GM12878 (cell line): ENCODE data around the gene C9orf50. TPM values are rescaled to one million over a fixed set of nuclear protein-coding genes. Genes with fewer than 3 reads are reported as not detected.
A peak's percentile ranks its signal among the peaks of the same experiment; 100 is the strongest.

Experiments
- ATAC-seq: fragments of 200-7000 bp; cut with Tn5 transposase; 3 replicates; pipeline ENCODE4 v1.9.1; 2020; ENCODE audit warnings: mild to moderate bottlenecking, moderate library complexity
- BruUV-seq: library from RNA; stranded (reverse); fragments of 400-500 nt; replicated peaks from 2 replicates; lab custom pipeline; 2021; lab: Mats Ljungman, UMichigan
- CTCF ChIA-PET: fragments of 300-600 bp; sonication (Branson Sonifier 250); formaldehyde crosslinking; extraction: SDS; loops from one replicate; lab custom pipeline; 2021; ENCODE audit warnings: inconsistent platforms; lab: Yijun Ruan, JAX
- POLR2A ChIA-PET: fragments of 350-600 bp; formaldehyde crosslinking; extraction: SDS; loops from one replicate; lab custom pipeline; 2021; ENCODE audit warnings: inconsistent platforms; lab: Charles Lee
- RAD21 ChIA-PET: fragments of 300-600 bp; sonication (Branson Sonifier 250); formaldehyde crosslinking; loops from one replicate; lab custom pipeline; 2023; ENCODE audit warnings: antibody characterized with exemption; ENCODE audit not compliant: unreplicated experiment; lab: Charles Lee
- SMC1A ChIA-PET: fragments of 300-600 bp; sonication (Branson Sonifier 250); formaldehyde crosslinking; loops from one replicate; lab custom pipeline; 2023; ENCODE audit not compliant: unreplicated experiment, uncharacterized antibody; lab: Charles Lee
- DNase-seq: peaks from one replicate; pipeline ENCODE4 v3.0.0-alpha.2; 2011; ENCODE audit warnings: low read depth, low spot score
- FAIRE-seq: peaks from 3 replicates; lab custom pipeline; 2011; peaks lifted over from hg19 to GRCh38; lab: Jason Lieb, UNC
- H2AFZ ChIP-seq: 2 replicates; pipeline ENCODE4 v1.6.0; 2011; ENCODE audit warnings: low read depth, low read length, control low read depth; ENCODE audit not compliant: control insufficient read depth
- H3K27ac ChIP-seq: 2 replicates; pipeline ENCODE4 v1.5.1; 2011; ENCODE audit warnings: control low read depth; ENCODE audit not compliant: control insufficient read depth, insufficient read depth
- H3K27me3 ChIP-seq, 2 experiments: replicated peaks in 1 of 2; 2 replicates each; pipeline versions ENCODE4 v1.6.0 to v1.6.1; 2011; ENCODE audit warnings: low read length in 1 of 2; ENCODE audit not compliant: control insufficient read depth in 2 of 2, insufficient read depth in 2 of 2
- H3K36me3 ChIP-seq, 2 experiments: 2 replicates each; pipeline ENCODE4 v1.5.1; 2011; ENCODE audit warnings: low read length in 1 of 2; ENCODE audit not compliant: control insufficient read depth in 2 of 2, insufficient read depth in 2 of 2
- H3K4me1 ChIP-seq: 2 replicates; pipeline ENCODE4 v1.6.1; 2011; ENCODE audit warnings: mild to moderate bottlenecking, low read length, moderate library complexity, mixed read lengths; ENCODE audit not compliant: control insufficient read depth, insufficient read depth
- H3K4me2 ChIP-seq: 2 replicates; pipeline ENCODE4 v1.6.0; 2011; ENCODE audit warnings: control low read depth; ENCODE audit not compliant: control insufficient read depth, insufficient read depth
- H3K4me3 ChIP-seq: fragments of 200-600 bp; sonication (generic); 2 replicates; pipeline ENCODE4 v1.5.1; 2016
- H3K79me2 ChIP-seq: 2 replicates; pipeline ENCODE4 v1.6.0; 2011; ENCODE audit warnings: low read length; ENCODE audit not compliant: control insufficient read depth, insufficient read depth
- H3K9ac ChIP-seq: 2 replicates; pipeline ENCODE4 v1.8.0; 2011; ENCODE audit warnings: low read length, control low read depth, mixed read lengths; ENCODE audit not compliant: control insufficient read depth, insufficient read depth
- H3K9me3 ChIP-seq: replicated peaks from 3 replicates; pipeline ENCODE4 v1.5.1; 2011; ENCODE audit warnings: mild to moderate bottlenecking, low read length; ENCODE audit not compliant: control insufficient read depth, insufficient read depth
- H4K20me1 ChIP-seq: 2 replicates; pipeline ENCODE4 v1.6.0; 2011; ENCODE audit not compliant: control insufficient read depth, insufficient read depth
- BCL11A ChIP-seq: IDR thresholded peaks from 2 replicates; pipeline ENCODE4 v1.6.1; 2011; ENCODE audit warnings: low read depth, low read length
- CREM ChIP-seq: IDR thresholded peaks from 2 replicates; pipeline ENCODE4 v1.6.1; 2014; ENCODE audit warnings: antibody characterized with exemption, low read depth
- IKZF1 ChIP-seq: fragments of 450-650 bp; conservative IDR thresholded peaks from 2 replicates; pipeline ENCODE4 v1.6.1; 2017; ENCODE audit warnings: antibody characterized with exemption, mild to moderate bottlenecking
- PML ChIP-seq: IDR thresholded peaks from 2 replicates; pipeline ENCODE4 v1.6.1; 2012; ENCODE audit warnings: low read length, inconsistent platforms
- SMAD1 ChIP-seq: fragments of 450-650 bp; IDR thresholded peaks from 2 replicates; pipeline ENCODE4 v1.6.1; 2018; ENCODE audit warnings: mild to moderate bottlenecking, low read depth; ENCODE audit not compliant: partially characterized antibody
- SUPT20H ChIP-seq: IDR thresholded peaks from 2 replicates; pipeline ENCODE4 v1.6.1; 2011; ENCODE audit warnings: low read depth, mild to moderate bottlenecking, low read length, moderate library complexity, borderline replicate concordance; ENCODE audit not compliant: control insufficient read depth
- ZNF274 ChIP-seq: IDR thresholded peaks from one replicate; pipeline ENCODE4 v1.8.0; 2011; ENCODE audit not compliant: insufficient read length, insufficient read depth
- WGBS: methylation state at CpG from one replicate; pipeline ENCODE4 v1.1.6; 2016; ENCODE audit warnings: low lambda C conversion rate; ENCODE audit not compliant: insufficient replicate concordance, insufficient coverage; ENCODE audit errors: missing lambda C conversion rate; 5-methylcytosine and 5-hydroxymethylcytosine counted together
- in situ Hi-C: fragments of 300-500 bp; cut with MboI; formaldehyde crosslinking; loops from 9 replicates; pipeline ENCODE4 v1.14.3; 2018; ENCODE audit warnings: mixed read lengths
- intact Hi-C: fragments of 100-400 bp; cut with micrococcal nuclease; formaldehyde crosslinking; loops from one replicate; pipeline ENCODE4 v1.14.2; 2022; ENCODE audit not compliant: unreplicated experiment
- polyA plus RNA-seq, 11 experiments: library from polyadenylated mRNA; depleted of rRNA in 4 of 11; unstranded in 6 of 11; stranded (reverse) in 5 of 11; fragments of >200 nt; fragmentation: Nextera tagmentation in 4 of 11; fragmentation: Illumina TruSeq in 1 of 11; extraction: Ambion mirVana in 4 of 11; extraction: Trizol in 1 of 11; gene quantifications; 1 replicate in 1 of 11; 2 replicates in 10 of 11; pipeline versions ENCODE4 v1.2.1 to v1.2.3, GENCODE V29; 2011 to 2016; ENCODE audit warnings: inconsistent platforms in 2 of 11, missing spikeins in 2 of 11, low read depth in 1 of 11
- total RNA-seq, 4 experiments: library from RNA; depleted of rRNA in 3 of 4; stranded (reverse); fragments of >200 nt in 3 of 4; fragmentation: Illumina TruSeq in 1 of 4; extraction: Trizol in 1 of 4; gene quantifications; 2 replicates each; pipeline versions ENCODE4 v1.2.1 to v1.2.3, GENCODE V29; 2013 to 2021
- TF ChIP-seq, protein P1 (sequence below): fragments of 150-350 bp; IDR thresholded peaks from 2 replicates; pipeline ENCODE4 v1.6.1; 2016; ENCODE audit warnings: low read depth, low read length
- TF ChIP-seq, protein P2 (sequence below): fragments of 450-650 bp; IDR thresholded peaks from 2 replicates; pipeline ENCODE4 v1.6.1; 2017; ENCODE audit warnings: antibody characterized with exemption, mild to moderate bottlenecking, moderate library complexity
- TF ChIP-seq, protein P3 (sequence below): fragments of 450-650 bp; IDR thresholded peaks from 2 replicates; pipeline ENCODE4 v1.6.1; 2018; ENCODE audit warnings: mild to moderate bottlenecking, low read depth, moderate library complexity; ENCODE audit not compliant: partially characterized antibody

Gene C9orf50
- total and polyA plus RNA-seq, 10 of the 15 experiments (the other 5 are each of a cell fraction or from before 2014, with no cell fraction given): not detected

DNA sequence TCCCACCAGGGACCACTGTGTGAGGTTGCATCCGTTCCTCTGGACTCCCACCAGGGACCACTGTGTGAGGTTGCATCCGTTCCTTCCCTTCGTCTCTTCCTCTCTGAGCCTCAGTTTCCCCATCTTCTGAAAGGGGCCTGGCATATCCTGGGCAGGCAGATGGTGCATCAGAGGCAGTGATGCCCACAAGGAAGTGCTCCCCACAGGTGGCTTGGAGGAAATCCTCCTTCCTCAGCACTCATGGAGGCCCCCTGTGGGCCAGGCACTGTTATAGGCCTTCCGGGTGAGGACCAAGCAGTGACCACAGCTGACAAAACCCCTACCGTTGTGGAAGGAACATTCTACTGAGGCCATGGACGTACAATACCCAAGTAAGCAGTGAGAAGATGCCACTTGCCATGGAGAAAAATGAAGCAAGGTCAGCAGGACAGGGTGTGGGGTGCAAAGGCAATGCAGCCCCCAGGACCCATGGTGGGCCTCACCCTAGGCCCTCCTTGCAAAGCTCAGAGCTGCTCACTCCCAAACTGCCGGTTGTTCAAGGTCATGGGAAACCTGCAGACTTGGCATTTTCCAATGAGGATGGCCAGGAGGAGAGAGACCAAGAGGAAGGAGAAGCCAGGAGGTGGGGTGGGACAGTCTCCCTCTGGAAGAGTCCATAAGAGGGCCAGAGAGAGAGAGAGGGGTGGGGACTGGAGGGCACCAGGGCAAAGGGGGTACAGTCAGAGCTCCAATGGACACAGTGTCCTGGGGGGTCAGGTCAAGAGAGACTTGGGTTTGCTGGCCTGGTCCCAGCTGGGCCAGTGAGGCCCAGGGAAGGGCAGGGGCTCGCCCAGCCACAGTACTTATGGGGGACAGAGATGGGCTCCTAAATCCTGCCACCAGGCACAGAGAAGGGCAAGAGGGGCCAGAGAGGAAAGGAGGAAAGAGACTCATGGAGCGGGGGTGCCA lies 51.1 kb downstream of the C9orf50 start:
- intact Hi-C loops: no loop called here
- Histone ChIP-seq H3K27me3 (no peaks in the 10 kb centered on the region; a peak in 1 of 4 replicates), H3K9me3 (no peaks in the 10 kb centered on the region; the same call in 2 of the 3 replicates), H3K79me2 (no peaks in the 10 kb centered on the region), H3K4me2 (no peak overlapping the region), H3K9ac (no peak overlapping the region), H3K4me1 (peaks cover 4% of the 10 kb centered on the region; the same call in 1 of the 2 replicates), H2AFZ (no peak overlapping the region), H4K20me1 (no peaks in the 10 kb centered on the region), H3K36me3 (no peaks in the 10 kb centered on the region), H3K27ac (no peak overlapping the region), H3K4me3 (no peak overlapping the region)
- in situ Hi-C loops: no loop called here
- ChIA-PET SMC1A (interaction anchor here (0.9 to 1.5 kb wide), 3 partner anchors 11 to 26 kb away, joined by 3 to 6 read pairs (median 6); no protein-coding TSS in a partner anchor), POLR2A (interaction anchor here (0.9 to 2.1 kb wide), 2 partner anchors 10 to 11 kb away, joined by 5 to 7 read pairs; no protein-coding TSS in a partner anchor), RAD21 (interaction anchor here (0.5 to 1.5 kb wide), 3 partner anchors 10 to 31 kb away, joined by 3 to 4 read pairs (median 4); no protein-coding TSS in a partner anchor), CTCF (interaction anchor here (0.6 to 1.8 kb wide), 4 partner anchors 11 to 427 kb away, joined by 3 to 6 read pairs (median 4); no protein-coding TSS in a partner anchor)
- FAIRE-seq (no peak), DNase-seq (no peak), ATAC-seq (peak; percentile 25; the same call in 1 of the 3 replicates)
- 52% methylated on average over 9 of the region's 9 CpGs for WGBS
- no TSS peak for BruUV-seq
- TF ChIP-seq PML (no peak), IKZF1 (0 out of 2 replicates have a peak, but pooled peaks have one; percentile 29), SUPT20H (no peak), SMAD1 (no peak), ZNF274 (no peak), CREM (no peak), BCL11A (no peak)
- TF ChIP-seq, protein P1, sequence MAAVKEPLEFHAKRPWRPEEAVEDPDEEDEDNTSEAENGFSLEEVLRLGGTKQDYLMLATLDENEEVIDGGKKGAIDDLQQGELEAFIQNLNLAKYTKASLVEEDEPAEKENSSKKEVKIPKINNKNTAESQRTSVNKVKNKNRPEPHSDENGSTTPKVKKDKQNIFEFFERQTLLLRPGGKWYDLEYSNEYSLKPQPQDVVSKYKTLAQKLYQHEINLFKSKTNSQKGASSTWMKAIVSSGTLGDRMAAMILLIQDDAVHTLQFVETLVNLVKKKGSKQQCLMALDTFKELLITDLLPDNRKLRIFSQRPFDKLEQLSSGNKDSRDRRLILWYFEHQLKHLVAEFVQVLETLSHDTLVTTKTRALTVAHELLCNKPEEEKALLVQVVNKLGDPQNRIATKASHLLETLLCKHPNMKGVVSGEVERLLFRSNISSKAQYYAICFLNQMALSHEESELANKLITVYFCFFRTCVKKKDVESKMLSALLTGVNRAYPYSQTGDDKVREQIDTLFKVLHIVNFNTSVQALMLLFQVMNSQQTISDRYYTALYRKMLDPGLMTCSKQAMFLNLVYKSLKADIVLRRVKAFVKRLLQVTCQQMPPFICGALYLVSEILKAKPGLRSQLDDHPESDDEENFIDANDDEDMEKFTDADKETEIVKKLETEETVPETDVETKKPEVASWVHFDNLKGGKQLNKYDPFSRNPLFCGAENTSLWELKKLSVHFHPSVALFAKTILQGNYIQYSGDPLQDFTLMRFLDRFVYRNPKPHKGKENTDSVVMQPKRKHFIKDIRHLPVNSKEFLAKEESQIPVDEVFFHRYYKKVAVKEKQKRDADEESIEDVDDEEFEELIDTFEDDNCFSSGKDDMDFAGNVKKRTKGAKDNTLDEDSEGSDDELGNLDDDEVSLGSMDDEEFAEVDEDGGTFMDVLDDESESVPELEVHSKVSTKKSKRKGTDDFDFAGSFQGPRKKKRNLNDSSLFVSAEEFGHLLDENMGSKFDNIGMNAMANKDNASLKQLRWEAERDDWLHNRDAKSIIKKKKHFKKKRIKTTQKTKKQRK: no peak
- TF ChIP-seq, protein P2, sequence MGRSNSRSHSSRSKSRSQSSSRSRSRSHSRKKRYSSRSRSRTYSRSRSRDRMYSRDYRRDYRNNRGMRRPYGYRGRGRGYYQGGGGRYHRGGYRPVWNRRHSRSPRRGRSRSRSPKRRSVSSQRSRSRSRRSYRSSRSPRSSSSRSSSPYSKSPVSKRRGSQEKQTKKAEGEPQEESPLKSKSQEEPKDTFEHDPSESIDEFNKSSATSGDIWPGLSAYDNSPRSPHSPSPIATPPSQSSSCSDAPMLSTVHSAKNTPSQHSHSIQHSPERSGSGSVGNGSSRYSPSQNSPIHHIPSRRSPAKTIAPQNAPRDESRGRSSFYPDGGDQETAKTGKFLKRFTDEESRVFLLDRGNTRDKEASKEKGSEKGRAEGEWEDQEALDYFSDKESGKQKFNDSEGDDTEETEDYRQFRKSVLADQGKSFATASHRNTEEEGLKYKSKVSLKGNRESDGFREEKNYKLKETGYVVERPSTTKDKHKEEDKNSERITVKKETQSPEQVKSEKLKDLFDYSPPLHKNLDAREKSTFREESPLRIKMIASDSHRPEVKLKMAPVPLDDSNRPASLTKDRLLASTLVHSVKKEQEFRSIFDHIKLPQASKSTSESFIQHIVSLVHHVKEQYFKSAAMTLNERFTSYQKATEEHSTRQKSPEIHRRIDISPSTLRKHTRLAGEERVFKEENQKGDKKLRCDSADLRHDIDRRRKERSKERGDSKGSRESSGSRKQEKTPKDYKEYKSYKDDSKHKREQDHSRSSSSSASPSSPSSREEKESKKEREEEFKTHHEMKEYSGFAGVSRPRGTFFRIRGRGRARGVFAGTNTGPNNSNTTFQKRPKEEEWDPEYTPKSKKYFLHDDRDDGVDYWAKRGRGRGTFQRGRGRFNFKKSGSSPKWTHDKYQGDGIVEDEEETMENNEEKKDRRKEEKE: no peak
- TF ChIP-seq, protein P3, sequence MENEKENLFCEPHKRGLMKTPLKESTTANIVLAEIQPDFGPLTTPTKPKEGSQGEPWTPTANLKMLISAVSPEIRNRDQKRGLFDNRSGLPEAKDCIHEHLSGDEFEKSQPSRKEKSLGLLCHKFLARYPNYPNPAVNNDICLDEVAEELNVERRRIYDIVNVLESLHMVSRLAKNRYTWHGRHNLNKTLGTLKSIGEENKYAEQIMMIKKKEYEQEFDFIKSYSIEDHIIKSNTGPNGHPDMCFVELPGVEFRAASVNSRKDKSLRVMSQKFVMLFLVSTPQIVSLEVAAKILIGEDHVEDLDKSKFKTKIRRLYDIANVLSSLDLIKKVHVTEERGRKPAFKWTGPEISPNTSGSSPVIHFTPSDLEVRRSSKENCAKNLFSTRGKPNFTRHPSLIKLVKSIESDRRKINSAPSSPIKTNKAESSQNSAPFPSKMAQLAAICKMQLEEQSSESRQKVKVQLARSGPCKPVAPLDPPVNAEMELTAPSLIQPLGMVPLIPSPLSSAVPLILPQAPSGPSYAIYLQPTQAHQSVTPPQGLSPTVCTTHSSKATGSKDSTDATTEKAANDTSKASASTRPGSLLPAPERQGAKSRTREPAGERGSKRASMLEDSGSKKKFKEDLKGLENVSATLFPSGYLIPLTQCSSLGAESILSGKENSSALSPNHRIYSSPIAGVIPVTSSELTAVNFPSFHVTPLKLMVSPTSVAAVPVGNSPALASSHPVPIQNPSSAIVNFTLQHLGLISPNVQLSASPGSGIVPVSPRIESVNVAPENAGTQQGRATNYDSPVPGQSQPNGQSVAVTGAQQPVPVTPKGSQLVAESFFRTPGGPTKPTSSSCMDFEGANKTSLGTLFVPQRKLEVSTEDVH: no peak
